HEK293 (cell line): ENCODE data around the gene TMEM79.

Experiments
- CTCF ChIP-seq: fragments of 450-650 bp; formaldehyde crosslinking; IDR thresholded peaks from 2 replicates; pipeline ENCODE4 v1.5.1; 2016; ENCODE audit warnings: missing biosample characterization, missing genetic modification characterization
- GLIS1 ChIP-seq: fragments of 450-650 bp; formaldehyde crosslinking; IDR thresholded peaks from 2 replicates; pipeline ENCODE4 v1.5.1; 2016; ENCODE audit warnings: missing biosample characterization, missing genetic modification characterization
- IKZF3 ChIP-seq: fragments of 450-650 bp; IDR thresholded peaks from 2 replicates; pipeline ENCODE4 v1.5.0; 2018; ENCODE audit warnings: missing biosample characterization, mild to moderate bottlenecking, missing genetic modification characterization, moderate library complexity
- KLF7 ChIP-seq: fragments of 450-650 bp; formaldehyde crosslinking; IDR thresholded peaks from 2 replicates; pipeline ENCODE4 v1.5.1; 2016; ENCODE audit warnings: missing biosample characterization, missing genetic modification characterization, borderline replicate concordance
- KLF9 ChIP-seq: fragments of 450-650 bp; formaldehyde crosslinking; IDR thresholded peaks from 2 replicates; pipeline ENCODE4 v1.5.1; 2016; ENCODE audit warnings: missing biosample characterization, missing genetic modification characterization, low read depth
- PRDM1 ChIP-seq: fragments of 450-650 bp; formaldehyde crosslinking; IDR thresholded peaks from 2 replicates; pipeline ENCODE4; 2016; ENCODE audit warnings: missing biosample characterization, missing genetic modification characterization
- SCRT2 ChIP-seq: fragments of 450-650 bp; formaldehyde crosslinking; IDR thresholded peaks from 2 replicates; pipeline ENCODE4 v1.5.1; 2016; ENCODE audit warnings: missing biosample characterization, missing genetic modification characterization
- SP3 ChIP-seq: fragments of 450-650 bp; formaldehyde crosslinking; IDR thresholded peaks from 2 replicates; pipeline ENCODE4 v1.5.1; 2016; ENCODE audit warnings: missing biosample characterization, missing genetic modification characterization
- ZBTB48 ChIP-seq: fragments of 450-650 bp; formaldehyde crosslinking; IDR thresholded peaks from 2 replicates; pipeline ENCODE4 v1.5.1; 2016; ENCODE audit warnings: missing biosample characterization, missing genetic modification characterization
- ZNF138 ChIP-seq: fragments of 450-650 bp; formaldehyde crosslinking; IDR thresholded peaks from 2 replicates; pipeline ENCODE4 v1.5.1; 2016; ENCODE audit warnings: missing biosample characterization, missing genetic modification characterization, borderline replicate concordance
- ZNF202 ChIP-seq: fragments of 450-650 bp; formaldehyde crosslinking; IDR thresholded peaks from 2 replicates; pipeline ENCODE4 v1.5.1; 2016; ENCODE audit warnings: missing biosample characterization, missing genetic modification characterization, borderline replicate concordance
- ZNF223 ChIP-seq: fragments of 450-650 bp; formaldehyde crosslinking; IDR thresholded peaks from 2 replicates; pipeline ENCODE4 v1.5.1; 2016; ENCODE audit warnings: missing biosample characterization, missing genetic modification characterization
- ZNF311 ChIP-seq: fragments of 450-650 bp; formaldehyde crosslinking; IDR thresholded peaks from 2 replicates; pipeline ENCODE4 v1.5.1; 2017; ENCODE audit warnings: missing biosample characterization, missing genetic modification characterization, borderline replicate concordance
- ZNF350 ChIP-seq: fragments of 450-650 bp; formaldehyde crosslinking; IDR thresholded peaks from 2 replicates; pipeline ENCODE4 v1.5.0; 2017; ENCODE audit warnings: missing biosample characterization, mild to moderate bottlenecking, missing genetic modification characterization
- ZNF362 ChIP-seq: fragments of 450-650 bp; formaldehyde crosslinking; IDR thresholded peaks from 2 replicates; pipeline ENCODE4 v1.5.1; 2016; ENCODE audit warnings: missing biosample characterization, missing genetic modification characterization
- ZNF398 ChIP-seq: fragments of 450-650 bp; formaldehyde crosslinking; IDR thresholded peaks from 2 replicates; pipeline ENCODE4 v1.5.1; 2017; ENCODE audit warnings: missing biosample characterization, missing genetic modification characterization
- ZNF404 ChIP-seq: fragments of 450-650 bp; formaldehyde crosslinking; IDR thresholded peaks from 2 replicates; pipeline ENCODE4 v1.5.1; 2017; ENCODE audit warnings: missing biosample characterization, missing genetic modification characterization
- ZNF433 ChIP-seq: fragments of 450-650 bp; formaldehyde crosslinking; IDR thresholded peaks from 2 replicates; pipeline ENCODE4 v1.5.1; 2016; ENCODE audit warnings: missing biosample characterization, missing genetic modification characterization, low read depth
- ZNF580 ChIP-seq: fragments of 450-650 bp; formaldehyde crosslinking; IDR thresholded peaks from 2 replicates; pipeline ENCODE4 v1.5.1; 2016; ENCODE audit warnings: missing biosample characterization, missing genetic modification characterization
- ZNF585B ChIP-seq: fragments of 450-650 bp; formaldehyde crosslinking; IDR thresholded peaks from 2 replicates; pipeline ENCODE4 v1.5.1; 2016; ENCODE audit warnings: missing biosample characterization, missing genetic modification characterization
- ZNF76 ChIP-seq: fragments of 450-650 bp; formaldehyde crosslinking; IDR thresholded peaks from 2 replicates; pipeline ENCODE4; 2016; ENCODE audit warnings: low read depth, missing biosample characterization, missing genetic modification characterization, borderline replicate concordance
- ZNF776 ChIP-seq: fragments of 450-650 bp; formaldehyde crosslinking; IDR thresholded peaks from 2 replicates; pipeline ENCODE4 v1.5.0; 2017; ENCODE audit warnings: missing biosample characterization, missing genetic modification characterization, borderline replicate concordance
- ZSCAN4 ChIP-seq: fragments of 450-650 bp; formaldehyde crosslinking; IDR thresholded peaks from 2 replicates; pipeline ENCODE4 v1.5.1; 2017; ENCODE audit warnings: missing biosample characterization, missing genetic modification characterization

TMEM79 gene

GRCh38 chr1:156338180-156338976, 54.3 kb downstream of the TMEM79 start, which contains the start of the genes CCT3 and TSACC (continued):
- no peak for TF ChIP-seq ZNF362
- TF ChIP-seq ZNF580 = peak; percentile 71; the same call in 1 of the 2 replicates
- TF ChIP-seq ZSCAN4 = 0 out of 2 replicates have a peak, but pooled peaks have one; percentile 8
- no peak for TF ChIP-seq KLF7
- TF ChIP-seq CTCF (tag by site-specific recombination) = no peak
- TF ChIP-seq SCRT2 = peak; percentile 100
- TF ChIP-seq ZNF433 (tag by site-specific recombination) = no peak
- no peak for TF ChIP-seq ZNF350
- no peak for TF ChIP-seq ZBTB48 (tag by site-specific recombination)
- TF ChIP-seq ZNF76 (tag by site-specific recombination) = peak; percentile 97
- no peak for TF ChIP-seq ZNF776 (tag by site-specific recombination)
- TF ChIP-seq IKZF3 (tag by site-specific recombination) = peak; percentile 63
- no peak for TF ChIP-seq PRDM1 (tag by site-specific recombination)
- TF ChIP-seq ZNF223 (tag by site-specific recombination) = no peak
- TF ChIP-seq SP3 (tag by site-specific recombination) = peak; percentile 83
- TF ChIP-seq ZNF202 (tag by site-specific recombination) = no peak
- peak; percentile 56 for TF ChIP-seq GLIS1 (tag by site-specific recombination)
- TF ChIP-seq ZNF404 (tag by site-specific recombination) = no peak
- no peak for TF ChIP-seq ZNF398 (tag by site-specific recombination)
- TF ChIP-seq ZNF138 (tag by site-specific recombination) = no peak
- TF ChIP-seq ZNF585B (tag by site-specific recombination) = no peak
- TF ChIP-seq ZNF311 (tag by site-specific recombination) = no peak
- no peak for TF ChIP-seq KLF9
